NCI-H526 (cell line): ENCODE results near the gene ANKRD20A1.
"Not testable (repeated sequence)": the region's sequence is repeated elsewhere in the genome, so short reads cannot be mapped to it uniquely, and the experiment has no call there.

Experiments used
- DNase-seq, 2 experiments: peaks; one replicate each; lab custom pipeline; 2025; lab: John Stamatoyannopoulos, UW

ANKRD20A1 gene

DNA sequence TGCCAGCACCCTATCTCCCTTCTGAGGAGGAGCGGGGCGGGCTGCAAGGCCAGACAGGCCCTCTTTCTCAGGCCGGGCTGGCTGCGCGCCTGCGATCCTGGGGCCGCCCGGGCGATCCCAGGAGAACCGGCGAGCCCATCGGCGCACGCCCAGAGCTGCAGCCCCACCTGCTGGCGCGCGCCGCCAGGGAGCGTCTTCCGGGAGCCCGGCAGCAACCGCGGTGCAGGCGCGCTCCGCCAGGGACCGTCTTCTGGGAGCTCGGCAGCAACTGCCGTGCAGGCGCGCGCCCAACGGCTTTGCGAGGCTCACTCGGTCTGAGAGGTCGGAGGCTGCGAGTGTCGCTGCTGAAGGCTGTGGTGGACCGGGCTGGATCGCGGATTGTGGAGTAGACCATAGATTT is at the start of gene ANKRD20A1:
Gene ANKRD20A1, plus strand, starts transcription at position 61 of the 400 bp plus-strand sequence. CDS start 496 bp downstream, outside the sequence.
- DNase-seq: not testable (repeated sequence)

DNA sequence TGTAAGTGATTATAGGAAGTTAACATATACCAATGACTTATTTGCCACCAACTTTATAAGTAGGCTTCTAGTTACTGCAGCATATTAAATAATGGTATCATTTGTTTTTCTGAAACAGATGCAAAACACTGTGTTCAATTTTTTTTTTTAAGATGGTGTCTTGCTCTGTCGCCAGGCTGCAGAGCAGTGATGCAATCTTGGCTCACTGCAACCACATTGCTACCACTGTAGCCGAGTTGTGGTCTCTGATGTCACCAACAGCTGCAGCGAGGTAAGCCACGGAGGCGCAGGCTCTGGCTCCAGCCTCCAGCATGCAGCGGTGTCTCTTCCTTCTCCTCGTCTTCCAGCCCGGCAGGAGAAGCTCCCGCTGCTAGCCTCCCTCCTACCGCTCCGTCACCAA is 26.6 kb upstream of the ANKRD20A1 start:
- not testable (repeated sequence) for DNase-seq
